GM21619 (cell line): ENCODE measurements around the gene DENND2D.

Experiments
- ATAC-seq: cut with Tn5 transposase; IDR thresholded peaks from one replicate; pipeline ENCODE4 v1.9.1; 2021; ENCODE audit not compliant: unreplicated experiment

DENND2D gene

DNA sequence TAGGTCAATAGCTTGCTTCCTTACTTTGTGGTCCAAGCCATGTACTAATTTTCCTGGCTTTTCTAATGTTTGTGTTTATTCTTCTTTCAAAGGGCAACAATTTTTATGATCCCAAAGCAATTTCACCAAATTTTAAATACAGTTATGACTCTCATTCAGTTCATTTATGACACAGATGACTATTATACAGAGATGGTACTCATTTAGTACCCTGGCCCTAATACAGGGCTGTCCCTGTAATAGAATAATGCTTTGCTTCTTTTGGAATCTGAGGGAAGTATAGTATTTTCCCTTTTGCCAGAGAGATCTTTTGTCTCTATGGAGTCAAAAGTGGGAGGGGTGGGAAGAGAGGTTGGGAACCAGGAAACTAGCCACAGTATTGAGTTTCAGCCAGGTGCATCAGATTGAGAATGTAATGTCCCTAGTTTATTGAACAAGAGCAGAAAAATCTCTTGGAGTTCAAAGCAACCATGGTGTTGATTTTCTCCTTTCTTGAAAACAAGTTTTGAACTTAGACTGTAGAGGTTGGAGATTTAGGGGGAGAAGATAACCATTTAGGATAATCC lies 20.4 kb downstream of the DENND2D start:
- no peak for ATAC-seq

DNA sequence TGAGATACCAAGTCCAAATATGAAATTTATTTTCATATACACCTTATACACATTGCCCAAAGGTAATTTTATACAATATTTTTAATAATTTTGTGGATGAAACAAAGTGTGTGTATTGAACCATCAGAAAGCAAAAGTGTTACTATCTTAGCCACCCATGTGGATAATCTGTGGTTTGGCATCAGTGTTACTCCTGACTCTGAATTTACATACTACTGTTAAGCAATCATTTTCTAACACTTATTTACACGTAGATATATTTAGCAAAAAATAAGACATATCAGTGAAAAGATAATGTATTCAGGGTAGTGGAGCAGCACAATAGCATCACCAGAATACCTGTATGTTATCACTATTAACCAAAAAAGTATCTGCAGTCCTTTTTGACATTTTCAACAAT lies 23.8 kb downstream of the DENND2D start:
- peak; percentile 52 for ATAC-seq

DNA sequence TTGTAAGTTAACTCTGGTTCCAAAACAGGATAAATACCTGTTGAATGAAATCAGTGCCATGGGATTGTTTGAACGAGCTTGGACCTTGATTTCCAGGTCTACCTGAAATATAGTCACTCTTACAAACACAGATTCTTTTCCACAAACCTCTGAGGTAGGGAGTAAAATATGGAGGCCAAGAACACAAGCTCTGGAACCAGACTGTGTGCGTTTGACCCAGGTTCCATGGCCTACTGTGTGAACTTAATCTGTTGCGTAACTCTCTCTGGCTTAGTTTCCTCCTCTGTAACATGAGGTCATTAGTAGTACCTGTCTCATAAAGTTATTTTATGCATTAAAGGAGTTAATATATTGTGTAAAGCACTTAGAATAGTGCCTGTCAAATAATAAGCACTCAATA lies 25.1 kb downstream of the DENND2D start:
- no peak for ATAC-seq

DNA sequence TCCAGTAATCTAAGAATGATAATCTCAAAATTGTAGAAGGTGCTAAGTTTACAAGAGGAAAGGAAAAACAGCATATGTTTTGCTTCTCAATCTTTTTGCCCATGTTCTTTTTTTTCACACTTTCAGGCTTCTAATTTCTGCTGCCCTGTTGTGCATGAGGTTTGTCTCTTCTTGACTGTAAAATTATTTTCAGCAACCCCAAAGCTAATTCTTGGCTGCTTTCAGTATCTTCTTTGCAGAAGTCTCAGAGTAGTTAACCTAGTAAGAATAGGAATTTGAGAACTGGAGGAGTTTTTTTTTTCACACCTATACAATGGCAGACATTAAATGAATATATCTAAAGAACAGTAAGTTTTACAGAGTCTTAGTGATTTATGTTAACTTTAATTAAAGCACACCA lies 26.4 kb downstream of the DENND2D start:
- no peak for ATAC-seq

DNA sequence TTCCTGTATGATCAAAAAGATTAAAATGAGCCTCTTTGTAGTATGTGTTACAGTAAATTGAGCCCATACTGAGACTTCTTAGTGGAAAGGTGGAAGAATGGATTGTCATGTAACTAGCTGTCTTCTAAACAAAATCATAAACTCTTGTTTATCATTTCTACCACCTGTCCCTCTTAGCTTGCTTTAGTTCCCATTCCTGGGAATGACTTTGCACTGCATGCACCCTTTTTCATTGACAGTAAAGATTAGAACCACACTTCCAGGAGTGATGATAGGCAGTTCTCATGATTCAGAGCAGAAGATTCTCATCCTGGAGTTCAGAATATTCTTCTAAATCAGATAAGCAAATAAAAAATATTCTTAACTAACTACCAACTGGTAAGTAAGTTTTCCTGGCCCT lies 28.0 kb downstream of the DENND2D start:
- ATAC-seq = no peak

DNA sequence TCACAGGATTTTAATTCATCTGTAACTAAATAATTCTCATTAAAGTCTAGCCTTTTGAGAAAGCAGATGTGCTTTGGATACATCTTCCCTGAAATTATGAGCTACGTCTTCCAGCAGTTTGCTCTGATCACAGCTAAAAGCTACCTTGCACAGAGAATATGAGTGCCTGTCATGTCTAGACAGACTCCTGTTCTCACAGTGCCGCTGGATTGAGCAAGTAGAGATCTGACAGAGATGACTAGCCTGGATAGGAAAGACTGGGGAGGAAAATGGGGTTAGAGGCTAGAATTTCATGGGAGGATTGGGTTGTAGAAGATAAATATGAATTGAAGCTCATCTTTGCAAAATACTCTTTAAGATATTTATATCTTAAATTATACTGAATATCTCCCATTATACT lies 36.3 kb downstream of the DENND2D start:
- ATAC-seq = no peak

DNA sequence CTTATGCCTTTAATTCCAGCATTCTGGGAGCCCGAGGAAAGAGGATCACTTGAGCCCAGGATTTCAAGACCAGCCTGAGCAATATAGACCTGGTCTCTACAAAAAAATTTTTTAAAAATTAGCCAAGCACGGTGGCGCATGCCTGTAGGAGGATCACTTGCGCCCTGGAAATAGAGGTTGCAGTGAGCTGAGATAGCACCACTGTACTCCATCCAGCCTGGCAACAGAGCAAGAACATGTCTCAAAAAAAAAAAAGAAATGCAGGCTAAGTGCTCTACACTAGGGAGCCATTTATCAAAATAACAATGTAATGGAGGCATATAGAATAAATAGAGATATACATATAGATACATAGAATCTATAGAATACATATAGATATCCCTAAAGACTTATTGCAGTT lies 37.1 kb downstream of the DENND2D start:
- no peak for ATAC-seq

DNA sequence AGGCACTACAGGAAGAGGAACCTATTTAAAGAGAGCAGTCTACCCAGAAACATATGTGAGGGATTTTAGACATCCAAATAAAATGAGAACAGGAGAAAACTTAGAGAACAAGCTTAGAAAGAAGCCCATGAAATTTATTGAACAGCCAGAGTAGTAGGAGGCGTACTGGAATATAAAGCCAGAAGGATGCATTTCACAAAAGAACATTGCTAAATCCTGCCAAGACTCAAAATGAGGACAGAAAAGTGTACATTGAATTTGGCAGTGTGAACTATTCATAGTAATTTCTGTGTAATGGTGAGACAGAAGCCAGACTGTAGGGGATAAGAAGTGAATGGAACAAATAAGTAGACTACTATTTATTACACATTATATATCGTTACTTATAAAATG lies 38.0 kb downstream of the DENND2D start:
- ATAC-seq = no peak

DNA sequence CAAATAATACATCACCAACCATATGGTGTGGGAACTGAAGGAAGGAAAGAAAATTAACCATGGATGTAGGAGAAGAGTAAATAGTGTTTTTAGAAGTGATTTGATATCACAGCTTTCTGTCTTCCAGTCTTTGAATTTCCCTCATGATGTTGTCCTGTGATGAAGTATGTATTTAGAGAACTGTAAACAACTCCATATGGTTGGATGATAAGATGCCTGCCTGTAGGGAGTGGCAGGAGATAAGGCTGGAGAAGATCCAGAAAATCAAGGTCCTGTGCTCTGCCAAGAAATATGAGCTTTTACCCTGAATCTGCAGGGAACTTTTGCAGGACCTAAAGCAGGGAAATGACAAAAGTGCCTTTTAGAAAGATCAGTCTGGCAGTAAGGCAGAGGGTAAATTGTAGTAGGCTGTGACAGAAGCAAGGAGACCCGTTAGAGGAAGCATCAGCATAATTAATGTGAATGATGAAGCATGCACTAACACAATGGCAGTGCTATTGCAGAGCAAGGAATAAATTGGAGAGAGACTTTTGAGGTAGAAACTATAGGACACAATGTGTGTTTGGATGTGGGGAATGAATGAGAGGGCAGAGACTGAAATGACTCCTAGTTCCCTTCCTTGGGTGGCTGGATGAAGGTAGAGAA lies 38.5 kb downstream of the DENND2D start:
- ATAC-seq = no peak

DNA sequence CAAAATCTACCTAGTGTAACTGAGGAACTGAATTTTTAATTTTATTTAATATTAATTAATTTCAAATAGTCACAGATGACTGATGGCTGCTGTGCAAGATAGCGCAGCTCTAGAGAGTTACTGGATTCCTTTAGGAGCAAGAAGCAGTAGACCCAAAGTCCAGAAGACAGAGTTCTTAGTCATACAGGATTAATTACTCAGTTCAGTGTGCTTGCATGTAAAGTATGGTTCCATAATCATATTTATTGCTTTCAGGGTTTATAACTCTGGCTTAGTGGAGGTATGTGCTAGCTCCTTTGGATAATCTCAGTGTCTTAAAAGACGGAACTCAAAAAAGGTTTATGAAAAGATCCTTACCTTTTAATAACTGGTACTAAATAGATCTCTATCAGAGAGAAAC lies 43.0 kb downstream of the DENND2D start:
- no peak for ATAC-seq

DNA sequence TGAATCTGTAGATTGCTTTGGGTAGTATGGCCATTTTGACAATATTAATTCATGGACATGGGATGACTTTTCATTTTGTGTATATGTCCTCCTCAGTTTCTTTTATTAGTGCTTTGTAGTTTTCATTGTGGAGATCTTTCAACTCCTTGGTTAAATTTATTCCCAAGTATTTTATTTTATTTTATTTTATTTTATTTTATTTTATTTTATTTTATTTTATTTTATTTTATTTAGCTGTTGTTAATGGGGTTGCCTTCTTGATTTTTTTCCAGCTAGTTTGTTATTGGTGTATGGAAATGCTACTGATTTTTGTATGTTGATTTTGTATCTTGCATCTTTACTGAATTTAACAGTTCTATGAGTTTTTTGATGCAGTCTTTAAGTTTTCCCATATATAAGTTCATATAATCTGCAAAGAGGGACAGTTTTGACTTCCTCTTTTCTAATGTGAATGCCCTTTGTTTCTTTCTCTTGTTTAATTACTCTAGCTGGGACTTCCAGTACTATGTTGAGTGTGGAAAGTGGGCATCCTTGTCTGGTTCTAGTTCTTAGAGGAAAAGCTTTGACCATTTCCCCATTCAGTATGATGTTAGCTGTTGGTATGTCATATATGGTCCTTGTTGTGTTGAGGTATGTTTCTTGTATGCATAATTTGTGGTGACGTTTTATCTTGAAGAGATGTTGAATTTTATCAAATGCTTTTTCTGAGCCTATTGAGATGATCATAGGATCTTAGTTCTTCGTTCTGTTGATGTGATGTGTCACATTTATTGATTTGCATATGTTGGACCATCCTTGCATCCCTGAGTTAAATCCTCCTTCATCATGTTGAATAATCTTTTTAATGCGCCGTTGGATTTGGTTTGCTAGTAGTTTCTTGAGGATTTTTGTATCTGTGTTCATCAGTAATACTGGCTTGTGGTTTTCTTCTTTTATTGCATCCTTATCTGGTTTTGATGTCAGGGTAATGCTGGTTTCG lies 46.1 kb downstream of the DENND2D start:
- no peak for ATAC-seq

DNA sequence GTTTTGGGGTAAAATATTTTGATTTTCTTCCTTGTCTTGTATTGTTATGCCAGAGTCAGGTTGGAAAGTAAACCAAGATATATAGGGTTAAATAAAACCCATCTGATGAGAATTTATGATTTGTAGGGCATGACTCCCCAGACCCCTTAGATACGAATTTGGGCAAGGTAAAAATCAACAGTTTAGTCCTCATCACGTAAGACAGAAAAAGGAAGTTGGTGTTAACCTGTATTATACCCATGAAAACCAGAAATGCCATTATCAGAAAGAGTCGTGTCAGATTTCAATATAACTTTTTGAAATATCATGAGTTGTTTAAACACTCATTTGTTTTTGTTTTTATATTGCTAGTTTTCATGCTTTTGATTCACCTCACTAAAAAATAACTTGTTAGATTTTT lies 48.6 kb downstream of the DENND2D start:
- ATAC-seq = no peak

DNA sequence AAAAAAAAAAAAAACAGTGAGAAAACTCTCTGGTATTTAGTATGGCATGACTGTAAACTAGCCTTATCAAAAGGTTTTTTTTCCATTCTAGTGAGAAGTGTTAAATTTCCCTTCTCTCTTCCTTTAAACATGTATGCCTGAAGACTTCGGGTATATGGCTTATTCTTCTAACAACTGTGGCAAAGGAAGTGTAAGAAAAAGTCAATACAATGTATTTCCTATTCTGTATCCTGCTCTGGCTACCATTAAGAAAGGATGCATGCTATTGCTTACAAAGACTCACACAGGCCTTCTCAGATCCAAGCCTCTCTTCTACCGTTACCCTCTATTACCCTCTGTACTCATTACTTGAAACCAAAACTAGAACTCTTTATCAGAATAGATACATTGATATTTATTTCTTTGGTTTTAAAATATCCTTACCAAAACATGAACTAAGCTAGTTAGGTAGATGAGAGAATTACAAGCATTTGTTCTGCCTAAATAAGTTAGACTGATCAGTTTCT lies 52.0 kb downstream of the DENND2D start:
- ATAC-seq = no peak

DNA sequence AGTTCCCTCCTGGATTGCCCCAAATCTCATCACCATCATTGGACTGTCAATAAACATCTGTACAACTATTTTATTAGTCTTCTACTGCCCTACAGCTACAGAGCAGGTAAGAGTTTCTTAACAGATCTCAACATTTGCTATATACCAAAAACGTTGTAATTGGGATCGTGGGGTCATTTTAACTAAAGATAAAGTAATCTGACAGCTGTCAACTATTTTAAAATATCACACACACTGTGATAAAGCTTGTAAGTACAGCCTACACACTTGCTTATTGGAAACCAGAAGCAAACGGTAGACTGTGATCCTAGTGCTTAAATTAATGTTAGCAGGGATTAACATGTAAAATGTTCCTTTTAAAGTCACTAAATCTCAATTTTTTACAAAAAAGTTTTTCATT lies 52.5 kb downstream of the DENND2D start:
- no peak for ATAC-seq

DNA sequence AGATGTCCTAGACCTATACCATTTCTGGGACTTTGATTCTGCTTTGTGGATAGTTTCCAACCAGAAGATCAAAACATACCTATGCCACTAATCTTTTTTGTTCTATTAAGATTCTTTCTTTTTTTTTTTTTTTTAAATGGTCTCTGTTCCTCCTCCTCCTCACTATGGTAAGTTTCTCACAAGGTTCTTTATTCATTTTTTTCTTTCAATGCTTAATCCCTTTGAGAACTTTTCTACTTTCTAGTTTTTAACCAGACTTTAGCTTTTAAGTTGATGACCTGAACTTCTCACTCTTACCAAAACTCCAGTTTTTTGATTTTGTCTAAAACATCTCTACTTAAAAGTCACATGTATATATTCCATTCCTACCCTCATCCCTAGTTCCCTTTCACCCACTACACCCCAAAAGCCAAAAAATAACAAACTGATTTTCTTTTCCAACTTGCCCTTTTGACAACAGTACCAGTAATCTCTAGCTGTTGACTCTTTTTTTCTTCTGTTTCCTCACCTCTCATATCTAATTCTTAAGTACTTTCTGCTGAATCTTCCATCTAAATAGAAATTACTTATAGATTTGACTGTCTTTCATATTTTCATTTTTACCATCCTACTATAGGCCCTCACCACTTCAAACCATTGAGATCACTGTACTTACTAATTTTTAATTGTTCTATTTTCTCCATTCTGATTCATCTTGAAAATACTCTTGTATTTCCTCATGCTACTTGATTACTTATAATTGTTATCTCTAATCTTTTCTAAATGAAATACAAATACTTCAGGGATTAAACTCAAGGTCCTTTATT lies 54.3 kb downstream of the DENND2D start:
- ATAC-seq = no peak

DNA sequence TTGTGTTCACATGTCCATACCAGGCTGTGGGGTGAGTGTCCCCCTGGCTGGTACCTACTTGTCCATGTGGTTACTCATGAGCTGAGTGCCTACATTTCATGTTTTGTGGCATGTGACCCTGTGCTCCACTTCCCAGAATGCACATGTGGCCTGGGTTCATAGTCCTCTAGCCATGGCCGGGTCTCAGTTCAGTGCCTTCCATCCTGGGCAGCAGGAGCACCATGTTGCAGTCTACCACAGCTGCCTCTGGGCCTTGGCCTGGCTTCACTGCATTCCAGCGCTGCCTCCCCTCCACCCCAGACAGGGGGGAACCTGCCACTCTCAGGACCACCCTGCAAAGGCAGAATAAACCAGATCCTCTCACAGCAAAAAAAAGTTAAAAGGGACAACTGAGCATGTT lies 54.9 kb downstream of the DENND2D start:
- no peak for ATAC-seq

DNA sequence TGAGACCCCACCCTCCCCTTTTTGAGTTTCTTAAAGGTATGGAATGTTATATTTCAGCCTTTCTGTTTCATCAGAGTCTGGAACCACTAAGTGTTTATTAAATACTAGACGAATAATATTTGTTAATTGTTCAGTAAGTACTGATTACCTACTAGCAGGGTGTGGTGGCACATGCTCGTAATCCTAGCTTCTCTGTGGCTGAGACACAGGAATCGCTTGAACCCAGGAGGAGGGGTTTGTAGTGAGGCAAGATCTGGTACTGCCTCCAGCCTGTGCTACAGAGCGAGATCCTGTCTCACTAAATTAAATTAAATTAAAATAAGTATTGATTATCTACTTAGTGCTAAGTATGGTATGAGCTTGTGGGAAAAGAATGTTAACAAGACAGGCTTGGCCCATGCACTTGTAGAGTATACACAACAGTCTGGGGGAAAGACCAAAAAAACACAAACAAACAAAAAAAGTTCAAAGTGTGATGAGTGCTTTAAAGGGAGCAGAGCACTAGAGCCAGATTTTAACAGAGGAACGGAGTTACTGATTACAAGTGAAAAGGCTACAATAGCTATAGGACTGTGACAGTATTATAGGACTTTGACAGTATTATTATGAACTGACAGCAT lies 58.0 kb downstream of the DENND2D start:
- no peak for ATAC-seq

DNA sequence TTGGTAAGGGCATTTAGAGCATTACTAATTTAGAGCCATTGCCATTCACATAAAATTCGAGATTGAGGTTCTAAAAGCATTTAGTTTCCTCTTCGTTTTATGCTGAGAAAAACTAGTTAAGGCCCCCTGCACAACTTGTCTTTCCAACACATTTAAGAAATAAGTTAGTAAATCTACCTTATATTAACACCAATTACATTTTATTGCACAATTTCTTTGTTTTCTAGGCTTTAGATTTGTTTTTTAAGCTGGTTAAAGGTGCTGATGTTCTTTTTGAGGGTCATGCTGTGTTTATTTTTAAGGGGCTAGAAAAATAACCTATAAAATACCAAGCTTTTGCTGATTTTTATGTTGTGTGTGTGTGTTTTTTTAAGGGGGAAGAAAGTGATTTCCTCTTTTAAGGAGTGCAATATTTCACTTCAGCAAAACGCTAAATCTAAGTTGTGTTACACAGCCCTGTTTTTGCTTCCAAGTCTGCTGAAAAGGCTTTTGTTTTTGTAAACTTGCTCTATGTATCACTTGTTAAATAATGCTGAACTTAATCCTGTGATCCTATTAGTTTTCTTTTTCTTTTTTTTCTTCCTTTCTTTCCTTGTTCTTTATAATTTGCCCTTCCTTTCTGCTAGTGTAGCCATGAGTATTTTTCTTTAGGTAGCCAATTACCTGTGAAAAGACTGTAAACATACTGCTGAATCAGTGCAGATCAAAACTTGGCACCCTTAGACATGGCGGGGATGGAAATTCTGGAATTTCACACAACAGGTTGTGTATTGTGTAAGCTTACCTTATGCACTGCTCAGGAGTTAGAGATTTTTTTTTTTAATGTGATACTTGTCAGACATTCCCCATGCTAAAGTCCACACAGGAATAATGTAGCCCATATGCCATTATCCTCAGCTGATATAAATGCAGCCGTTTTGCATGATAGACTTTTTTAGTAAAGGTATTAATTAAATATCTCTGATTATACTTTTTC lies 58.9 kb downstream of the DENND2D start:
- ATAC-seq = no peak

DNA sequence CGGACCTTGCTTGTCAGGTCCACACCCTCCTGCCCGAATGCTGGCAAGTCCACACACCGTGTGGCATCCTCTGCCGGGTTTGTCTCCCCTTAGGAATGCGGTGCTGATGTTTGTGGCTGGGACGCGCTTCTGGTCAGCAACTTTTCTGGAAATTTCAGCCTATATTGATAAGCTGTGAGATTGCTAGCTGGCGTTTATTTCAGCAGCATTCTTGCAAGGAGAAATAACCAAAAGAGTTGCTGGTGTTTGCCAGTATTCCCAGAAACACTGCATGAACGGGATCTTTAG lies 59.8 kb downstream of the DENND2D start:
- no peak for ATAC-seq
